GM21619 (cell line): ENCODE results near the gene CD24.
"Not testable (repeated sequence)": the region's sequence is repeated elsewhere in the genome, so short reads cannot be mapped to it uniquely, and the experiment has no call there.

Experiments
- ATAC-seq: cut with Tn5 transposase; IDR thresholded peaks from one replicate; pipeline ENCODE4 v1.9.1; 2021; ENCODE audit not compliant: unreplicated experiment

Gene CD24

GRCh38 chr6:106970769-106971168, 3.8 kb downstream of the CD24 start:
- ATAC-seq = not testable (repeated sequence)

GRCh38 chr6:106967936-106968555, 6.5 kb downstream of the CD24 start:
- ATAC-seq = no peak

- no peak for ATAC-seq
Observed at GRCh38 chr6:106966671-106967640, 7.6 kb downstream of the CD24 start.

- ATAC-seq = no peak
Observed at GRCh38 chr6:106966229-106966628, 8.3 kb downstream of the CD24 start.

- no peak for ATAC-seq
Observed at GRCh38 chr6:106964954-106965353, 9.6 kb downstream of the CD24 start.

GRCh38 chr6:106964099-106964498, 10.4 kb downstream of the CD24 start:
- ATAC-seq = no peak

- ATAC-seq = no peak
Observed at GRCh38 chr6:106963544-106963943, 11.0 kb downstream of the CD24 start.

GRCh38 chr6:106961801-106962200, 12.7 kb downstream of the CD24 start:
- ATAC-seq = no peak

GRCh38 chr6:106961136-106961535, 13.4 kb downstream of the CD24 start:
- ATAC-seq = no peak

- ATAC-seq = no peak
Observed at GRCh38 chr6:106959985-106960384, 14.5 kb downstream of the CD24 start.

- no peak for ATAC-seq
Observed at GRCh38 chr6:106939848-106940247, 34.7 kb downstream of the CD24 start.

- ATAC-seq = no peak
Observed at GRCh38 chr6:106939208-106939607, 35.3 kb downstream of the CD24 start.

- ATAC-seq = no peak
Observed at GRCh38 chr6:106927531-106928398, 46.8 kb downstream of the CD24 start.

GRCh38 chr6:106925948-106926347, 48.6 kb downstream of the CD24 start:
- no peak for ATAC-seq

- no peak for ATAC-seq
Observed at GRCh38 chr6:106924694-106925523, 49.6 kb downstream of the CD24 start.

GRCh38 chr6:106922626-106923025, 51.9 kb downstream of the CD24 start:
- ATAC-seq = no peak
